Mesothelial cell of epicardium (in vitro differentiated cells): ENCODE results near the gene ATF3. TPM values are rescaled to one million over a fixed set of nuclear protein-coding genes. Genes with fewer than 3 reads are reported as not detected.
A peak's percentile ranks its signal among the peaks of the same experiment; 100 is the strongest.

Experiments used
- DNase-seq, 2 experiments: peaks; one replicate each; pipeline ENCODE4 v3.0.0; 2021; ENCODE audit warnings: low spot score in 2 of 2; ENCODE audit not compliant: unreplicated experiment in 2 of 2
- H3K27ac Mint-ChIP-seq: 2 replicates; pipeline ENCODE4 v1.8.0; 2021; ENCODE audit warnings: mixed read lengths
- H3K27me3 Mint-ChIP-seq: 2 replicates; pipeline ENCODE4 v1.8.0; 2021; ENCODE audit warnings: low read depth, mixed read lengths
- H3K36me3 Mint-ChIP-seq: 2 replicates; pipeline ENCODE4 v1.8.0; 2021; ENCODE audit warnings: mixed read lengths
- H3K4me1 Mint-ChIP-seq: 2 replicates; pipeline ENCODE4 v1.8.0; 2021; ENCODE audit warnings: mixed read lengths
- H3K4me3 Mint-ChIP-seq: 2 replicates; pipeline ENCODE4 v1.8.0; 2021; ENCODE audit warnings: mild to moderate bottlenecking, moderate library complexity, mixed read lengths
- H3K9me3 Mint-ChIP-seq: 2 replicates; pipeline ENCODE4 v1.8.0; 2021; ENCODE audit warnings: mixed read lengths
- CTCF ChIP-seq: fragments of 200-600 bp; sonication (generic); IDR thresholded peaks from one replicate; pipeline ENCODE4 v1.5.0; 2021; ENCODE audit warnings: antibody characterized with exemption; ENCODE audit not compliant: unreplicated experiment
- total RNA-seq: library from RNA; stranded (reverse); gene quantifications from 3 replicates; pipeline ENCODE4 v1.2.1, GENCODE V29; 2021

The ATF3 gene
- total RNA-seq, 1 donor from 2014 or later: 147 TPM

GRCh38 chr1:212666116-212666775, 57.7 kb downstream of the ATF3 start:
- peak overlapping the region; percentile 72 for H3K4me3 Mint-ChIP-seq
- no peak for TF ChIP-seq CTCF
- H3K27me3 Mint-ChIP-seq: peaks cover 11% of the 10 kb centered on the region
- H3K36me3 Mint-ChIP-seq: no peaks in the 10 kb centered on the region
- peaks cover 26% of the 10 kb centered on the region for H3K4me1 Mint-ChIP-seq
- DNase-seq: no peak
- H3K9me3 Mint-ChIP-seq: no peaks in the 10 kb centered on the region
- H3K27ac Mint-ChIP-seq: no peak overlapping the region

GRCh38 chr1:212667223-212668139, 58.9 kb downstream of the ATF3 start:
- DNase-seq: no peak
- Mint-ChIP-seq H3K9me3 (no peaks in the 10 kb centered on the region), H3K36me3 (no peaks in the 10 kb centered on the region), H3K27ac (peak overlapping the region; percentile 93), H3K4me1 (peaks cover 34% of the 10 kb centered on the region), H3K4me3 (peak overlapping the region; percentile 9), H3K27me3 (peaks cover 8% of the 10 kb centered on the region)
- no peak for TF ChIP-seq CTCF

- DNase-seq: no peak
- Mint-ChIP-seq H3K27me3 (peaks cover 8% of the 10 kb centered on the region), H3K9me3 (no peaks in the 10 kb centered on the region), H3K27ac (peak overlapping the region; percentile 23), H3K36me3 (no peaks in the 10 kb centered on the region), H3K4me1 (peaks cover 34% of the 10 kb centered on the region), H3K4me3 (no peak overlapping the region)
- no peak for TF ChIP-seq CTCF
These were observed 59.9 kb downstream of the ATF3 start for GRCh38 chr1:212668477-212668876.

DNA sequence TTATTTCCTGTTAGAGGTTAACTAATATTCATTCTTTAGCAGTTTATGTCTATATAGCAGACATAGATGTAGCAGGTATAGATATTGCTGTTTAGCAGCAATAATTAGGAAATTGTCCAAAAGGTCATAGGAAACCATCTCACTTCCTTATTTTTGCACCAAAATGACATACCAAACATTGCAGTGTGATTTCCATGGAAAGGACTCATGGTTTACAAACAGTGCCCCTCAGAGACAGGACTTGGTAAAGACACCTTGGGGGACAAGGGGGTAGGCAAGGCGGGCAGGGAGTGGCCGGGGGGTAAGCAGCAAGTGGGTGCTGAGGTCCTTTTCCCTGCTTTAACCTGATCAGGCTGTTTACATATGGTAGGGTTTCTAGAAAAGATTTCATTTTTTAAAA, 60.5 kb downstream of the ATF3 start:
- peak overlapping the region; percentile 39 for H3K27ac Mint-ChIP-seq
- no peaks in the 10 kb centered on the region for H3K36me3 Mint-ChIP-seq
- TF ChIP-seq CTCF: no peak
- H3K9me3 Mint-ChIP-seq: no peaks in the 10 kb centered on the region
- H3K4me3 Mint-ChIP-seq: no peak overlapping the region
- no peak for DNase-seq
- H3K4me1 Mint-ChIP-seq: peaks cover 39% of the 10 kb centered on the region
- peaks cover 8% of the 10 kb centered on the region for H3K27me3 Mint-ChIP-seq

DNA sequence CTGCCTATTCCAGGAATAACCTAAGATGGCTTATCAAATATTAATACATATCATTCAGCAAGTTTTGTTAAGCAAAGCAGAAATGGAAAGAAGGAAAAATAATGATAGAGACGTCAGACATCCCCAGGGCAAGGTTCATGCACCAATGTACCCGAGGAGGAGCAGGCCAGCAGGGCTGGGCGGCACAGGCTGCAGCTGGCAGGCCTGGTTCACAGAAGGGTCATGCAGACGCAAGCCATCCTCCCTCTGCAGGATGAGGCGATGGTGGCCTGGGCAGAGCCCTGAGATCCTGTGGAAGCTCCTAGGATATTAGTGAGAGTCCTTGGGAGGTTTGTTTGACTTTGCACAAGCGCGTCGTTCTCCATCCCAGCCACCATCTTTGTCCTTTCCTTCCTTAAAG, 61.0 kb downstream of the ATF3 start:
- Mint-ChIP-seq H3K27me3 (peaks cover 8% of the 10 kb centered on the region), H3K4me1 (peaks cover 39% of the 10 kb centered on the region), H3K9me3 (no peaks in the 10 kb centered on the region), H3K27ac (no peak overlapping the region), H3K36me3 (no peaks in the 10 kb centered on the region), H3K4me3 (no peak overlapping the region)
- no peak for TF ChIP-seq CTCF
- no peak for DNase-seq
